Measurements from ENCODE around the gene RPA1. TPM values are rescaled to one million over a fixed set of nuclear protein-coding genes. Genes with fewer than 3 reads are reported as not detected.
A peak's percentile ranks its signal among the peaks of the same experiment; 100 is the strongest.

The RPA1 gene
- total RNA-seq, 1 experiment from 2014 or later, result 150 TPM

DNA sequence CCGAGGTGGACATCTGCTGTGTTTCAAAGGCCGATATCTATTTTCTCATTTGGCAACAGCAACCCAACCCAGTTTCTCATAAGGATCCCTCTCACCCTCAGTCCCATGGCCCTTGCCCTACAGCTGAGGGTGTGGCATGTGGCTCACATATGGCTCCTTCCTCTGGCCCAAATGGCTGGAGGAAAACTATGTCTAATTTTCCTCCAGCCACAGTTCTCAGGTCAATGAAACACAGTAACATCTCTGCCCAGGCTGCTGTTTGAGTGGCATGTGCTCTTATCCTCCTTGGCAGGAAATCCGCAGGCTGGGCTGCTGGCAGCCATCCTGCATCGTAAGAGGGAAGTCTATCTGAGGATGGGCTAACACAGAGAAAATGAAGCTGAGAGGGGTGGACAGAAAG, 43.9 kb upstream of the RPA1 start:
- intact Hi-C loops (cut with micrococcal nuclease; ENCODE audit: unreplicated experiment) (no loop called here), in situ Hi-C loops (cut with HindIII; ENCODE audit: low pct_unique_long_range_greater_than_20kb, low sequenced_read_pairs) (no loop called here)
- ChIA-PET CTCF (no interaction called here), POLR2A (no interaction called here)
- H3K27me3 ChIP-seq (ENCODE audit: control insufficient read depth, insufficient read depth, low read length), result no peaks in the 10 kb centered on the region
- no peak overlapping the region for H3K4me3 ChIP-seq (ENCODE audit: low read depth in 2 of 2, low read length in 2 of 2)
- BruUV-seq (replicated peaks), result no TSS peak
- no peak for TF ChIP-seq TCF7L2 (IDR thresholded peaks at IDR 0.05; ENCODE audit: low read depth, low read length)
- TF ChIP-seq POLR2AphosphoS5 (IDR thresholded peaks at IDR 0.05; ENCODE audit: low read depth, low read length), result no peak
- TF ChIP-seq, protein P1, sequence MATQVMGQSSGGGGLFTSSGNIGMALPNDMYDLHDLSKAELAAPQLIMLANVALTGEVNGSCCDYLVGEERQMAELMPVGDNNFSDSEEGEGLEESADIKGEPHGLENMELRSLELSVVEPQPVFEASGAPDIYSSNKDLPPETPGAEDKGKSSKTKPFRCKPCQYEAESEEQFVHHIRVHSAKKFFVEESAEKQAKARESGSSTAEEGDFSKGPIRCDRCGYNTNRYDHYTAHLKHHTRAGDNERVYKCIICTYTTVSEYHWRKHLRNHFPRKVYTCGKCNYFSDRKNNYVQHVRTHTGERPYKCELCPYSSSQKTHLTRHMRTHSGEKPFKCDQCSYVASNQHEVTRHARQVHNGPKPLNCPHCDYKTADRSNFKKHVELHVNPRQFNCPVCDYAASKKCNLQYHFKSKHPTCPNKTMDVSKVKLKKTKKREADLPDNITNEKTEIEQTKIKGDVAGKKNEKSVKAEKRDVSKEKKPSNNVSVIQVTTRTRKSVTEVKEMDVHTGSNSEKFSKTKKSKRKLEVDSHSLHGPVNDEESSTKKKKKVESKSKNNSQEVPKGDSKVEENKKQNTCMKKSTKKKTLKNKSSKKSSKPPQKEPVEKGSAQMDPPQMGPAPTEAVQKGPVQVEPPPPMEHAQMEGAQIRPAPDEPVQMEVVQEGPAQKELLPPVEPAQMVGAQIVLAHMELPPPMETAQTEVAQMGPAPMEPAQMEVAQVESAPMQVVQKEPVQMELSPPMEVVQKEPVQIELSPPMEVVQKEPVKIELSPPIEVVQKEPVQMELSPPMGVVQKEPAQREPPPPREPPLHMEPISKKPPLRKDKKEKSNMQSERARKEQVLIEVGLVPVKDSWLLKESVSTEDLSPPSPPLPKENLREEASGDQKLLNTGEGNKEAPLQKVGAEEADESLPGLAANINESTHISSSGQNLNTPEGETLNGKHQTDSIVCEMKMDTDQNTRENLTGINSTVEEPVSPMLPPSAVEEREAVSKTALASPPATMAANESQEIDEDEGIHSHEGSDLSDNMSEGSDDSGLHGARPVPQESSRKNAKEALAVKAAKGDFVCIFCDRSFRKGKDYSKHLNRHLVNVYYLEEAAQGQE (IDR thresholded peaks at IDR 0.05; ENCODE audit: insufficient read depth in 1 of 2, low read depth in 2 of 2, low read length in 1 of 2), result no peak
- TF ChIP-seq SIN3A (IDR thresholded peaks at IDR 0.05; ENCODE audit: borderline replicate concordance, insufficient read depth, low read depth, low read length), result no peak
- TF ChIP-seq, protein P2, sequence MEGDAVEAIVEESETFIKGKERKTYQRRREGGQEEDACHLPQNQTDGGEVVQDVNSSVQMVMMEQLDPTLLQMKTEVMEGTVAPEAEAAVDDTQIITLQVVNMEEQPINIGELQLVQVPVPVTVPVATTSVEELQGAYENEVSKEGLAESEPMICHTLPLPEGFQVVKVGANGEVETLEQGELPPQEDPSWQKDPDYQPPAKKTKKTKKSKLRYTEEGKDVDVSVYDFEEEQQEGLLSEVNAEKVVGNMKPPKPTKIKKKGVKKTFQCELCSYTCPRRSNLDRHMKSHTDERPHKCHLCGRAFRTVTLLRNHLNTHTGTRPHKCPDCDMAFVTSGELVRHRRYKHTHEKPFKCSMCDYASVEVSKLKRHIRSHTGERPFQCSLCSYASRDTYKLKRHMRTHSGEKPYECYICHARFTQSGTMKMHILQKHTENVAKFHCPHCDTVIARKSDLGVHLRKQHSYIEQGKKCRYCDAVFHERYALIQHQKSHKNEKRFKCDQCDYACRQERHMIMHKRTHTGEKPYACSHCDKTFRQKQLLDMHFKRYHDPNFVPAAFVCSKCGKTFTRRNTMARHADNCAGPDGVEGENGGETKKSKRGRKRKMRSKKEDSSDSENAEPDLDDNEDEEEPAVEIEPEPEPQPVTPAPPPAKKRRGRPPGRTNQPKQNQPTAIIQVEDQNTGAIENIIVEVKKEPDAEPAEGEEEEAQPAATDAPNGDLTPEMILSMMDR (IDR thresholded peaks at IDR 0.05), result no peak
- no peak for ATAC-seq
- peaks cover 15% of the 10 kb centered on the region for H3K4me1 ChIP-seq (ENCODE audit: control insufficient read depth, insufficient read depth, low read length)
- H3K9me3 ChIP-seq (ENCODE audit: control insufficient read depth, insufficient read depth, low read depth, low read length), result no peaks in the 10 kb centered on the region
- H3K27ac ChIP-seq (ENCODE audit: low read length), result no peak overlapping the region
- H3K36me3 ChIP-seq (ENCODE audit: control insufficient read depth, insufficient read depth, low read length), result no peaks in the 10 kb centered on the region; the same call in 1 of the 2 replicates
- no peak for DNase-seq (ENCODE audit: low read depth, low spot score)

DNA sequence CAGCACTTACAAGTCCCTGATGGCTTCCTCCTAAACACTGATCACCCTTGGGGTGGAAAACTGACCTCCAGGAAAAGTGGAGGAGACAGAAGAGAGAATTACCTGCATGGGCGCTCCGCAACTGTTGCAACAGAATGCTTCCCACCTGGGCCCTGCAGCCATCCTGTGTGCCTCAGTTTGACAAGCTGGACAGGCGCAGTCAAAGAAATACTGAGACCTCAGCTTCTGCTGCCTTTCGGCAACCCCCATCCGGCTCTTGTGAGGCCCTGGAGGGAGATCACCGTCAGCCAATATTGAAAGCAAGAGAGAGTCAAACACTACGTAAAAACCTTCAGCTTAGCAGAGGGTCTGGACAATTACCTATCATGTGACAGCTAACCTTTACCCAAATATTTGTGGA, 43.1 kb upstream of the RPA1 start:
- POLR2A ChIA-PET, result no interaction called here
- in situ Hi-C loops (cut with HindIII; ENCODE audit: low pct_unique_long_range_greater_than_20kb, low sequenced_read_pairs), result no loop called here
- TF ChIP-seq, protein P1 (IDR thresholded peaks at IDR 0.05; ENCODE audit: insufficient read depth in 1 of 2, low read depth in 2 of 2, low read length in 1 of 2), result no peak
- no peak for TF ChIP-seq TCF7L2 (IDR thresholded peaks at IDR 0.05; ENCODE audit: low read depth, low read length)
- TF ChIP-seq POLR2AphosphoS5 (IDR thresholded peaks at IDR 0.05; ENCODE audit: low read depth, low read length), result no peak
- no peak for TF ChIP-seq SIN3A (IDR thresholded peaks at IDR 0.05; ENCODE audit: borderline replicate concordance, insufficient read depth, low read depth, low read length)
- TF ChIP-seq, protein P2 (IDR thresholded peaks at IDR 0.05), result no peak

More for the DNA sequence above, 43.1 kb upstream of the RPA1 start:
- DNase-seq (ENCODE audit: low read depth, low spot score), result no peak
- CTCF ChIA-PET, result no interaction called here
- no peaks in the 10 kb centered on the region; the same call in 1 of the 2 replicates for H3K36me3 ChIP-seq (ENCODE audit: control insufficient read depth, insufficient read depth, low read length)
- H3K9me3 ChIP-seq (ENCODE audit: control insufficient read depth, insufficient read depth, low read depth, low read length), result no peaks in the 10 kb centered on the region
- ATAC-seq, result no peak
- peaks cover 15% of the 10 kb centered on the region for H3K4me1 ChIP-seq (ENCODE audit: control insufficient read depth, insufficient read depth, low read length)
- H3K27ac ChIP-seq (ENCODE audit: low read length), result peak overlapping the region; percentile 39
- H3K4me3 ChIP-seq (ENCODE audit: low read depth in 2 of 2, low read length in 2 of 2), result no peak overlapping the region
- no peaks in the 10 kb centered on the region for H3K27me3 ChIP-seq (ENCODE audit: control insufficient read depth, insufficient read depth, low read length)
- no TSS peak for BruUV-seq (replicated peaks)
- intact Hi-C loops (cut with micrococcal nuclease; ENCODE audit: unreplicated experiment), result no loop called here
